ENCODE data around the gene DGCR2. TPM values are rescaled to one million over a fixed set of nuclear protein-coding genes. Genes with fewer than 3 reads are reported as not detected.
A peak's percentile ranks its signal among the peaks of the same experiment; 100 is the strongest.
"Not testable (repeated sequence)": the region's sequence is repeated elsewhere in the genome, so short reads cannot be mapped to it uniquely, and the experiment has no call there.

DGCR2 gene
- total RNA-seq, 1 experiment from 2014 or later = 26.5 TPM

- Histone ChIP-seq H3K9me3 (no peaks in the 10 kb centered on the region), H3K27me3 (no peaks in the 10 kb centered on the region), H3K4me3 (no peak overlapping the region), H3K36me3 (no peaks in the 10 kb centered on the region)
- DNase-seq = no peak
These were observed 16.1 kb downstream of the DGCR2 start for GRCh38 chr22:19105867-19106802.

- no peaks in the 10 kb centered on the region for H3K27me3 ChIP-seq
These were observed 16.8 kb downstream of the DGCR2 start for GRCh38 chr22:19105456-19105855.

GRCh38 chr22:19103880-19104821 is 18.1 kb downstream of the DGCR2 start:
- H3K36me3 ChIP-seq = no peaks in the 10 kb centered on the region
- DNase-seq = no peak
- no peaks in the 10 kb centered on the region for H3K27me3 ChIP-seq
- H3K4me3 ChIP-seq = no peak overlapping the region
- H3K9me3 ChIP-seq = no peaks in the 10 kb centered on the region

More at GRCh38 chr22:19105456-19105855, 16.8 kb downstream of the DGCR2 start:
- no peaks in the 10 kb centered on the region for H3K36me3 ChIP-seq
- H3K9me3 ChIP-seq = no peaks in the 10 kb centered on the region
- H3K4me3 ChIP-seq = no peak overlapping the region
- DNase-seq = no peak

- H3K27me3 ChIP-seq = no peaks in the 10 kb centered on the region
- DNase-seq = no peak
- H3K36me3 ChIP-seq = no peaks in the 10 kb centered on the region
- H3K9me3 ChIP-seq = no peaks in the 10 kb centered on the region
- H3K4me3 ChIP-seq = no peak overlapping the region
These were observed 24.1 kb downstream of the DGCR2 start for GRCh38 chr22:19098157-19098556.

- no peaks in the 10 kb centered on the region for H3K27me3 ChIP-seq
- no peaks in the 10 kb centered on the region for H3K9me3 ChIP-seq
- H3K36me3 ChIP-seq = no peaks in the 10 kb centered on the region
- H3K4me3 ChIP-seq = no peak overlapping the region
- no peak for DNase-seq
These were observed 24.7 kb downstream of the DGCR2 start for GRCh38 chr22:19097518-19097917.

- Histone ChIP-seq H3K9me3 (no peaks in the 10 kb centered on the region), H3K36me3 (no peaks in the 10 kb centered on the region), H3K27me3 (no peaks in the 10 kb centered on the region), H3K4me3 (no peak overlapping the region)
- no peak for DNase-seq
These were observed 25.7 kb downstream of the DGCR2 start for GRCh38 chr22:19096555-19096954.

- no peak for DNase-seq
- Histone ChIP-seq H3K9me3 (no peaks in the 10 kb centered on the region), H3K36me3 (no peaks in the 10 kb centered on the region), H3K27me3 (no peaks in the 10 kb centered on the region), H3K4me3 (no peak overlapping the region)
These were observed 27.7 kb downstream of the DGCR2 start for GRCh38 chr22:19094393-19094997.

GRCh38 chr22:19092725-19093124 is 29.5 kb downstream of the DGCR2 start:
- Histone ChIP-seq H3K4me3 (no peak overlapping the region), H3K27me3 (no peaks in the 10 kb centered on the region), H3K36me3 (no peaks in the 10 kb centered on the region; the same call in 1 of the 2 replicates), H3K9me3 (no peaks in the 10 kb centered on the region)
- DNase-seq = no peak

GRCh38 chr22:19090586-19091127 is 31.6 kb downstream of the DGCR2 start:
- Histone ChIP-seq H3K9me3 (no peaks in the 10 kb centered on the region), H3K27me3 (no peaks in the 10 kb centered on the region), H3K36me3 (no peaks in the 10 kb centered on the region; the same call in 1 of the 2 replicates), H3K4me3 (no peak overlapping the region)
- DNase-seq = no peak

- Histone ChIP-seq H3K4me3 (no peak overlapping the region), H3K9me3 (no peaks in the 10 kb centered on the region), H3K36me3 (no peaks in the 10 kb centered on the region; the same call in 1 of the 2 replicates), H3K27me3 (no peaks in the 10 kb centered on the region)
- DNase-seq = no peak
These were observed 32.0 kb downstream of the DGCR2 start for GRCh38 chr22:19090183-19090582.

- no peak for DNase-seq
- Histone ChIP-seq H3K36me3 (no peaks in the 10 kb centered on the region; the same call in 1 of the 2 replicates), H3K9me3 (no peaks in the 10 kb centered on the region), H3K4me3 (no peak overlapping the region), H3K27me3 (no peaks in the 10 kb centered on the region)
These were observed 33.2 kb downstream of the DGCR2 start for GRCh38 chr22:19088866-19089595.

- DNase-seq = no peak
- no peaks in the 10 kb centered on the region; the same call in 1 of the 2 replicates for H3K36me3 ChIP-seq
- H3K9me3 ChIP-seq = no peaks in the 10 kb centered on the region
- H3K4me3 ChIP-seq = no peak overlapping the region
- no peaks in the 10 kb centered on the region for H3K27me3 ChIP-seq
These were observed 35.3 kb downstream of the DGCR2 start for GRCh38 chr22:19086896-19087295.

- Histone ChIP-seq H3K9me3 (no peaks in the 10 kb centered on the region), H3K36me3 (no peaks in the 10 kb centered on the region; the same call in none of the 2 replicates), H3K4me3 (no peak overlapping the region), H3K27me3 (no peaks in the 10 kb centered on the region)
- no peak for DNase-seq
These were observed 35.8 kb downstream of the DGCR2 start for GRCh38 chr22:19086417-19086816.

GRCh38 chr22:19085233-19085718 is 36.9 kb downstream of the DGCR2 start:
- Histone ChIP-seq H3K27me3 (no peaks in the 10 kb centered on the region), H3K36me3 (no peaks in the 10 kb centered on the region; the same call in none of the 2 replicates), H3K9me3 (no peaks in the 10 kb centered on the region), H3K4me3 (no peak overlapping the region)
- DNase-seq = peak; percentile 8

GRCh38 chr22:19084586-19084985 is 37.6 kb downstream of the DGCR2 start:
- not testable (repeated sequence) for DNase-seq, H3K36me3 ChIP-seq, H3K4me3 ChIP-seq, H3K9me3 ChIP-seq, H3K27me3 ChIP-seq

- not testable (repeated sequence) for DNase-seq, H3K36me3 ChIP-seq, H3K9me3 ChIP-seq, H3K27me3 ChIP-seq, H3K4me3 ChIP-seq
These were observed 38.1 kb downstream of the DGCR2 start for GRCh38 chr22:19084126-19084525.

All from MG63 (cell line).